GM10266 (cell line): Measurements from ENCODE around the gene TBL2.

ENCODE experiments used
- DNase-seq: peaks from one replicate; pipeline ENCODE4 v3.0.0; 2012; ENCODE audit errors: extremely low spot score
- TF ChIP-seq, protein P1 (sequence below): IDR thresholded peaks from 2 replicates; pipeline ENCODE4 v1.5.1; 2012; ENCODE audit warnings: mild to moderate bottlenecking, low read depth; ENCODE audit not compliant: control insufficient read depth, insufficient read depth; ENCODE audit errors: missing control alignments

The TBL2 gene

DNA sequence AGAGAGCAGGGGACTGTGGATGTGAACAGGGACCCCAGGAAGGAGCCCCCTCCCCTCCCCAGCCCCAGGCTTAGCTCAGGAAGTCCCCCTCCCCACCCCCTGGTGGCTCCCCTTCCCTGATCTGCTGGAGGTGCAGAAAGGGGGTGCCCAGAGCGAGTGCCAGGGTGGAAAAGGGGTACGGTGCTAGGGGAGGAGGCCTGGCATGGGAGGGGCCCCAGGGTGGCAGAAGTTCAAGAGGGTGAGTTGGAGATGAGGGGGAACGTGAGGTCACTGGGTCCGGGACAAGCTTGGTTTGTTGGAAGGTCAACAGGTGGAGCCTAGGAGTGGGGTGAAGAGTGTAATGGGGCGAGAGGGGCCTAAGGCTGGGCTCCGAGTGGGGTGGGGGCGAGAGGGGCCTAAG, 21.5 kb upstream of the TBL2 start:
- TF ChIP-seq, protein P1, sequence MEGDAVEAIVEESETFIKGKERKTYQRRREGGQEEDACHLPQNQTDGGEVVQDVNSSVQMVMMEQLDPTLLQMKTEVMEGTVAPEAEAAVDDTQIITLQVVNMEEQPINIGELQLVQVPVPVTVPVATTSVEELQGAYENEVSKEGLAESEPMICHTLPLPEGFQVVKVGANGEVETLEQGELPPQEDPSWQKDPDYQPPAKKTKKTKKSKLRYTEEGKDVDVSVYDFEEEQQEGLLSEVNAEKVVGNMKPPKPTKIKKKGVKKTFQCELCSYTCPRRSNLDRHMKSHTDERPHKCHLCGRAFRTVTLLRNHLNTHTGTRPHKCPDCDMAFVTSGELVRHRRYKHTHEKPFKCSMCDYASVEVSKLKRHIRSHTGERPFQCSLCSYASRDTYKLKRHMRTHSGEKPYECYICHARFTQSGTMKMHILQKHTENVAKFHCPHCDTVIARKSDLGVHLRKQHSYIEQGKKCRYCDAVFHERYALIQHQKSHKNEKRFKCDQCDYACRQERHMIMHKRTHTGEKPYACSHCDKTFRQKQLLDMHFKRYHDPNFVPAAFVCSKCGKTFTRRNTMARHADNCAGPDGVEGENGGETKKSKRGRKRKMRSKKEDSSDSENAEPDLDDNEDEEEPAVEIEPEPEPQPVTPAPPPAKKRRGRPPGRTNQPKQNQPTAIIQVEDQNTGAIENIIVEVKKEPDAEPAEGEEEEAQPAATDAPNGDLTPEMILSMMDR = no peak
- no peak for DNase-seq

DNA sequence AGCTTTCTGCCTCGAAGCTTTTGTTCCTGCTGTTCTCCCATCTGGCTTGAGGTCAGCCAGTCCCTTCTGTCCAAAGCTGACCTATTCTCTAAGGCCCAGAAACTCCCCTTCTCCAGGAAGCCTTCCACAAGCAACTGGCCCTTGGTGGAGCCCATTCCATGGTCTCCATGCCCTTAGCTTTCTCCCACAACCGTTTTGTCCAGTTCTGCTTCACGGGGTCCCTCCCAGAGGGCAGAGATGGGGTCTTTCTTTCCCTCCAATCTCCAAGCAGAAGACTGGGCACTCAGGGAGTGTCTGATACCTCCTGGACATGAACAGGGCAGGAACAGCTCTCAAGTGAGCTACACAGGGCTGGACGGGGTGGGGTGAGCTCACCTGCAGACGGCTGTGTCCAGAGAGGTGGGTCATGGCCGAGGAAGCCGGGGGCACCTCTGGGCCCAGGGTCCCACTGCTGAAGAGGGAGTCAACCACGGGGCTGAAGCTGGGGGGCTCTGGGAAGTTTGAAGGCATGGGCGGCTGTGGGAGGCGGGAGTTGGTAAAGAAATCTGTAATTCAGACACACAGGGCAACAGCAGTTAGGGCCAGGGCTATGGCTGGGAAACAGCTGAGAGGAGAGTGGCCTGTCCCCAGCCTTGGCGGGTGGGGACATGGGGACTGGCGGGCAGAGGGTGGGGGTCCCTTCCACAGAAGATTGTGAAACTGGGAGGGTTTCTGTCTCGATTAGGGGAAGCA, 20.9 kb upstream of the TBL2 start:
- no peak for DNase-seq
- TF ChIP-seq, protein P1 = no peak

DNA sequence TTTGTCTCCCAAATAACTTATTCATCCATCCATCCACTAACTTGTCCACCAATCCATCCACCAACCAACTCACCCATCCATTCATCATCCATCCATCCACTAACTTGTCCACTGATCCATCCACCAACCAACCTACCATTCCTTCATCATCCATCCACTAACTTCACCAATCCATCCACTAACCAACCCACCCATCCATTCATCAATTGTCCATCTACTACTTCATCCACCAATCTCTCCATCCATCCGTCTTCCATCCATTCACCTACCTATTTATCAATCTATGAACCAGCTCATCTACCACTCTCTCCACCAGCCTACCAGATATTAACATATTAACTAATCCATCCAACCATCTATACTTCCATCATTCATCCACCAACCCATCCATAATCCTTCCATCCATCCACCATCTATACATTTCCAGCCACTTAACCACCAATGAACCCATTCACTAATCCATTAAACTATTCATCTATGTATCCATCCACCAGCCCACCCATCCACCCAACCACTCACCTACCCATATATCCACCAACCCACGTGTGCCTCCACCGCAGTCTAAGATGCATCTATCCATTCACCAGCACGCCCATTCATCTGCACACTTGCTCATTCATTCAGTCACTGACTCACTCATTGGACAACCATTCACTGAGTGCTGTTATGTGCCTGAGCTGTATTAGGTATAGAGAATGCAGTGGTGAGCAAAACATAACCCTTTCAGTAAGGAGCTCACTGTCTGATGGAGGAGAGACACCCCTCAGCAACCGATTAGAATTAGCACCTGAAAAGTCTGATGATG, 19.8 kb upstream of the TBL2 start:
- no peak for DNase-seq
- TF ChIP-seq, protein P1 = no peak

DNA sequence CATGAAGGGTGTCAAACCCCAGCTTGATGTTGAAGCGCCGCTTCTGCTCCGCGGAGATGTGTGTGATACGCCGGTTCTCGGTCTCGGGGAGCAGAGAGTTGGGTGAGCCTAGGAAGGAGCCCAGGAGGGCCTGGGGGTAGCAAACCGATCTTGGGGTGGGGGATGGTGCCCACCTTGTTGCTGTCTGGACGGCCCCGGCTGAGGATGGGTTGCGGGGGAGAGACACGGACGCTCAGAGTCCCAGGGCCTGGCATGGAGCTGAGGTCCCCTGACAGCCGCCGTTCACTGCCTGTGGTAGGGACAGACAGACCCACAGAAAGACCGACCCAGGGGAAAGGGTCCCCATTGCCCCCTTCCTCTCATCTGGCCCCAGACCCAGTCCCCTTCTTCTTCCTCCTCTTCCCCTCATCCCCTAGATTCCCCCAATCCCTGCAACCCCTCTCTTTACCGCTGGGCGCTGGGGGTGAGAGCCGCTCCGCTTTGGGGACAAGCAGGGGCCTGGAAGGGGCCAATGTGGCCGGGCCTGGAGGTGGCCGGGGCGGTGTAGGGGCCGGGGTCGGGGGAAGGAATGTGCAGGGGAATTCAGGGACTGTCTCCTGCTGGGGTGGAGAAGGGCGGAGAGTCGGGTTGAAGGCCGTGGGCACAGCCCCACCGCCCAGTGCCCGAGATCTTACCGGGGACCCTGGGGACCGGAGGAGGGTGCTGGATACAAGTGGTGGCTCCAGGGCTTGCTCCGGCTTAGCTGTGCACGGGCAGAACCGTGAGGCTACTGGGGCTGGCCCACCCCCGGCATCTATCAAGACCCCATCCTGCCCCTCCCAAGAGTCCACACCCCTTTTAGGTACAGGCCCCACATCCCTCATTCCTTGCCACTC, 18.0 kb upstream of the TBL2 start:
- TF ChIP-seq, protein P1 = no peak
- no peak for DNase-seq

DNA sequence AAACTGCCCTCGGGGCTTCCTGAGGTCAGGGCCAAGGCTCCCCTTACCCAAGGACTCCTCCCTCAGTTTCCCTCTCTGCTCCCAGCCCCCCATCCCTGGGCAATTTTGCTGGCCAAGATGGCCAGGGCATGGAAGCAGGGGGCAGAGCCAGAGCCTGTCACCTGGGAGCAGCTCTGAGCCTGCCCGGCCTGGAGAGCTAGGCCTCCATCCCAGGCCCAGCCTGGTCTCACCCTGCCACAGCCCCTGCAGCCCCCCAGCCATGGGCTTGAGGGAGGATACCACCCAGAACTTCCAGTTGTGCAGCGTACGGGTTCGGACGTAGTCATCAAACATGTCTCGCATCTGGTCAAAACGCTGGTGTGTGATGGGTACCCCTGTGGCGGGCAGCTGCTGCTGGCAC, 17.0 kb upstream of the TBL2 start:
- TF ChIP-seq, protein P1 = no peak
- no peak for DNase-seq

DNA sequence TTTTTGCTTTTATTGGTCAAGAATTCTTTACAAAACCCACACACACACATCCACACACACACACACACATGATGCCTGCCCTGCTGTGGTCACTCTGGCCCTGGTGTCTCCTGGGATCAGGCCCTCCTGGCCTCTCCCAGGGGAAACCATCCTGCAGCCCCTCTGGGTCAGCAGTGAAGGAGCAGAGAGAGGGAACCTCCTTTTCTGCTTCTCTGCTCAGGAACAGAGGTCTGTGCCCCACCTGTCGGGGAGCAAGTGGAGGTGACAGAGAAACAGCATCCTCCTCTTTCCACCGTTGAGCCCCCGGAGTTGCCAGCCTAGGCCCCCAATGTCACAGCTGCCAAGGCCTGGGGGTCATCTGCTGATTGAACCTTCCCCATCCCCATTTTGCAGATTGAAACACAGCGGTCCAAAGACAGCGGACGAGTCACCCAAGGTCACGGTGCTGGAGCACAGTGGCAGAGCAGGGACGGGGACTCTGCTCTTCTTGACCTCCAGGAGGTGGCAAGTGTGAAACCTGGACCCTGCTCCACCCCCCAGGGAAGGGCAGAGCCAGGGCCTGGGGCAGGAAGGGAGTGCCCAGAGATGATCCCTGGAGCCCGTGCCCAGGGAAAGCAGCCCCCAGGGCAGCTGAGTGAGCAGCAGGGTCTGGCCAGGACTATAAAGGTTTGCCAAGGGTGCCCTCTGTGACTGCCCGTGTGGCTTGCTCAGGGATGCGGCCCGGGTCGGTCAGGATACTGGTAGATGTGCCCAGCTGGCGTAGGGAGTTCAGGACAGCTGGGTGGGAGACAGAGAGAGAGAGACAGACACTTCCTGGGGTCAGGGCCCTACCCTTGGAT, 15.0 kb upstream of the TBL2 start:
- TF ChIP-seq, protein P1 = peak; percentile 9
- DNase-seq = no peak
